Left lung (tissue), 10 donors: ENCODE measurements around the gene SPRING1. TPM values are rescaled to one million over a fixed set of nuclear protein-coding genes. Genes with fewer than 3 reads are reported as not detected.

Experiments used
- ATAC-seq: fragments of 200-7000 bp; cut with Tn5 transposase; one replicate; pipeline ENCODE4 v1.9.1; 2020; ENCODE audit warnings: moderate library complexity
- DNase-seq, 4 donors: peaks; one replicate each; pipeline ENCODE4 v3.0.0-alpha.2; 2013 to 2020
- H3K27ac ChIP-seq, 2 donors: fragments of 200-600 bp; sonication (generic) in 1 of 2; one replicate each; pipeline versions ENCODE4 v1.5.0 to v1.8.0; 2020 to 2021
- H3K27me3 ChIP-seq, 2 donors: fragments of 200-600 bp; sonication (generic) in 1 of 2; one replicate each; pipeline versions ENCODE4 v1.5.0 to v1.8.0; 2020 to 2021
- H3K36me3 ChIP-seq, 2 donors: fragments of 200-600 bp; sonication (generic) in 1 of 2; one replicate each; pipeline versions ENCODE4 v1.5.0 to v1.8.0; 2020 to 2021
- H3K4me1 ChIP-seq, 2 donors: fragments of 200-600 bp; one replicate each; pipeline ENCODE4 v1.8.0; 2021
- H3K4me3 ChIP-seq, 2 donors: fragments of 200-600 bp; sonication (generic) in 1 of 2; one replicate each; pipeline versions ENCODE4 v1.5.0 to v1.8.0; 2020 to 2021; ENCODE audit warnings: mild to moderate bottlenecking in 1 of 2
- H3K9me3 ChIP-seq, 2 donors: fragments of 200-600 bp; sonication (generic) in 1 of 2; one replicate each; pipeline versions ENCODE4 v1.5.0 to v1.8.0; 2020 to 2021
- intact Hi-C, 2 donors: fragments of 100-400 bp; cut with DNase I; formaldehyde crosslinking; loops; one replicate each; pipeline versions ENCODE4 v1.11.2 to v1.14.2; 2022
- polyA plus RNA-seq, 6 donors: library from polyadenylated mRNA; unstranded; fragments of 120-200 nt; gene quantifications; one replicate each; pipeline ENCODE4 v1.2.1, GENCODE V29; 2013; ENCODE audit not compliant: insufficient read length in 6 of 6
- total RNA-seq, 2 donors: library from RNA; stranded (reverse); fragmentation: NEBNext Ultra II Directional; extraction: Animal tissue kit (Norgen Biotek cat#: 25700); gene quantifications; one replicate each; pipeline ENCODE4 v1.2.1, GENCODE V29; 2021
- TF ChIP-seq, protein P1 (sequence below), 2 donors: fragments of 200-600 bp; sonication (generic) in 1 of 2; IDR thresholded peaks; one replicate each; pipeline versions ENCODE4 v1.5.0 to v1.8.0; 2021; ENCODE audit warnings: antibody characterized with exemption in 2 of 2
- donor health status: DM: no; HTN: yes; CAD: no.
- donor health status: DM: no; HTN: no; CAD: no.

Gene SPRING1
- total and polyA plus RNA-seq, 8 donors, result 20.7 to 90.5 (median 31.1) TPM

DNA sequence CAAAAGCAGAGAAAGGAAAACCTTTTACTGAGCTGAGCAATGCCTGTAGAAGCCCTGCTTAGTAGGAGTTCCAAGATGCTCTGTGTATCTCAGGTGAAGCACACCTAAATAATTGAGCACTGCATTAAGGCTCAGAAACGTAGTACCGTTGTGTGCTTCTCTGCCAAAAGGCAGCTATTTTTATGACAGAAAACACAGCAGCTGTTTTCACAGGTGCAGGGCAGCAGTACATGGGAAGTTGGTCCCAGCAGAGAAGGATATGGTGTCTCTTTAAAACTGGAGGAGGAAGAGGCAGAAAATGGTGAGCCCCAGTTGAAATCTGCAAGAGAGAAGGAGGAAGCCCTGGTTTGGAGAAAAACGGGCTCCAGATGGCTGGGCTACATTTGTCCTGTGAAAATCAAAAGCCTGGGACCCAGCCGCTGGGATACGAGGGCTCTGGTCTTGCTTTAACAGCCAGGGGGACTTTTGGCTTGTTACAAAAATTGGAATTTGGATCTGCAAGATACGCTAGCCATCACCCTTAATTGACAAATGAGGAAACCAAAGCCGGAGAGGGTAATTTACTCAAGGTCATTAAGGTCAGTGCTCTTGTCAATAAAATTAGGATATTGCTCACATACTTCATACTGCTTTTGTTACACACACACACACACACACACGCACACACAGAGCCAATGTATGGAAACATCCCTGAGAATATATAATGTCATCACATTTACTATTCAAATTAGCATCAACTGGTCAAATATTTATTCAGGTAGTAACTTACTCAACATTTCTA lies 27.3 kb downstream of the SPRING1 start:
- H3K9me3 ChIP-seq, result no peaks in the 10 kb centered on the region
- H3K4me1 ChIP-seq, result peaks cover 8 to 11% of the 10 kb centered on the region in 2 donors
- H3K27me3 ChIP-seq, result peaks cover 0 to 19% of the 10 kb centered on the region in 2 donors
- H3K36me3 ChIP-seq, result peaks cover 0 to 27% of the 10 kb centered on the region in 2 donors
- DNase-seq (no peak), ATAC-seq (no peak)
- intact Hi-C loops, result no loop called here
- H3K27ac ChIP-seq, result no peak overlapping the region
- TF ChIP-seq, protein P1, sequence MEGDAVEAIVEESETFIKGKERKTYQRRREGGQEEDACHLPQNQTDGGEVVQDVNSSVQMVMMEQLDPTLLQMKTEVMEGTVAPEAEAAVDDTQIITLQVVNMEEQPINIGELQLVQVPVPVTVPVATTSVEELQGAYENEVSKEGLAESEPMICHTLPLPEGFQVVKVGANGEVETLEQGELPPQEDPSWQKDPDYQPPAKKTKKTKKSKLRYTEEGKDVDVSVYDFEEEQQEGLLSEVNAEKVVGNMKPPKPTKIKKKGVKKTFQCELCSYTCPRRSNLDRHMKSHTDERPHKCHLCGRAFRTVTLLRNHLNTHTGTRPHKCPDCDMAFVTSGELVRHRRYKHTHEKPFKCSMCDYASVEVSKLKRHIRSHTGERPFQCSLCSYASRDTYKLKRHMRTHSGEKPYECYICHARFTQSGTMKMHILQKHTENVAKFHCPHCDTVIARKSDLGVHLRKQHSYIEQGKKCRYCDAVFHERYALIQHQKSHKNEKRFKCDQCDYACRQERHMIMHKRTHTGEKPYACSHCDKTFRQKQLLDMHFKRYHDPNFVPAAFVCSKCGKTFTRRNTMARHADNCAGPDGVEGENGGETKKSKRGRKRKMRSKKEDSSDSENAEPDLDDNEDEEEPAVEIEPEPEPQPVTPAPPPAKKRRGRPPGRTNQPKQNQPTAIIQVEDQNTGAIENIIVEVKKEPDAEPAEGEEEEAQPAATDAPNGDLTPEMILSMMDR (IDR thresholded peaks at IDR 0.05), result no peak
- H3K4me3 ChIP-seq, result no peak overlapping the region

DNA sequence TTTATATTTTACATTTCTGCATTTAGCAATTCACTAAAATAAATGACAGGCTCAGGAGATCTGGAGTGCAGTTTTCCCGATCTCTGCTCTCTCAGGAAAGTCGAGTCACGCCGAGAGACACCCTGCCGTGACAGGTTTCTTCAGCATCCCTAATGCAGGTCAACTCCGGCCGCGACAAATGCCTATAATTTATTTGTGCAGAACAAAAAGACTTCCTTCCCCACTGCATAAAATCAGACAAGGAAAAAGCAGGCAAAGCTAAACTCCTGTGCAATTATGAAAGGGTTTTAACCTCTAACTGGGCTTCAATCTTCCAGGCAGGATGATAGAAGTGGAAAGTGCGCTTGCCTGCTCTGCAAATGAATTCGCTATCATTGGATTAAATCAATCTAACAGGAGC lies 28.1 kb downstream of the SPRING1 start:
- ATAC-seq, result no peak
- DNase-seq, result no peak
- TF ChIP-seq, protein P1 (IDR thresholded peaks at IDR 0.05), result no peak
- intact Hi-C loops, result loop anchor here in 1 of 2 donors (10.0 kb wide), 1 partner anchor 445 kb away; no protein-coding TSS in a partner anchor
- peaks cover 8 to 11% of the 10 kb centered on the region in 2 donors for H3K4me1 ChIP-seq
- H3K9me3 ChIP-seq, result no peaks in the 10 kb centered on the region
- no peak overlapping the region for H3K27ac ChIP-seq
- H3K4me3 ChIP-seq, result no peak overlapping the region
- peaks cover 0 to 19% of the 10 kb centered on the region in 2 donors for H3K27me3 ChIP-seq
- peaks cover 0 to 19% of the 10 kb centered on the region in 2 donors for H3K36me3 ChIP-seq

DNA sequence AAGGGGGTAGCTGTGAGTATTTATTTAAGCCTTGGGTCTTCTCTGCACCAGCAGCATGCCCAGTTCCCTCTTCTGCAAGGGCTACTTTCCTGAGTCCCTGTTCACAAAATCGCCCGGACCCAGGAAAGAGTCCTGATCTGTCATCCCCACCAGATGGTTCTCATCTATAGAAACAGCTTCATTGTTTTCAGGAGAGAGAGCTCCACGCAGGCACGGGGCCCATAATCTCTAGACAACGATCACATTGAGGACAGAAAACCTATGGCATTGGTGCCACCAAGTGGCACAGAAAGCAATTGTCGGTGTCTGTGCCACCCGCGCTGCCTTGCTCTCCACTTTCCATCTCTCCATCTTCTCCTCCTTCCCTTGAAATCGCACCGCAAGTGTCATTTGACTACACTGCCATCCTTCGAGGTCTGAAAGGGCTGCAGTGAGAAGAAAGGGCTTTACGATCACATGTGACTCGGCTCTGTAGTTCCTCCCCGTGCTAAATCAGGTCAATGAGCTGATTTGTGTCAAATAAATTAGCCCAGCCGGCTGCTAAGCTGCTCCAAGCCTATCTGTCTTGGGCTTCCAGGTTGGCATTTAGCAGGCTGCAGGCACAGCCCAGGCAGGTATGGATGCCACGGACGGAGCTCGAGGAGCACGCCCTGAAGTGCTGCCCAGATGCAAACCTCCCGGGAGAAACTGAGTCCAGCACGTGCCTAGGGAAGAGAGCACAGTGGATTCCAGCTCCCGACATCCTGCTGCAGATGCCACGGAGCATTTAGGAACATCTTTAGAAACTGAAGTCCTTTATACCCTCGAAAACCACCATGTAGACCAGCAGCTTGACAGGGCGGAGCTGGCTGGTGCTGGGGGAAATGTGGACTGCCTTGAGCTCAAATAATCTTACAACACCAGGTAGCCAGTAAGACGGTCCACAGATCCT lies 28.8 kb downstream of the SPRING1 start:
- Histone ChIP-seq H3K27ac (no peak overlapping the region), H3K27me3 (peaks cover 0 to 19% of the 10 kb centered on the region in 2 donors), H3K36me3 (peaks cover 0 to 13% of the 10 kb centered on the region in 2 donors), H3K9me3 (no peaks in the 10 kb centered on the region), H3K4me3 (no peak overlapping the region), H3K4me1 (peaks cover 8 to 11% of the 10 kb centered on the region in 2 donors)
- peak; percentile 94 for ATAC-seq
- peak in 2 of 4 donors; percentile 64 to 76 for DNase-seq
- TF ChIP-seq, protein P1 (IDR thresholded peaks at IDR 0.05), result peak; percentile 29 to 69
- intact Hi-C loops, result loop anchor here in 1 of 2 donors (10.0 kb wide), 1 partner anchor 446 kb away; no protein-coding TSS in a partner anchor

DNA sequence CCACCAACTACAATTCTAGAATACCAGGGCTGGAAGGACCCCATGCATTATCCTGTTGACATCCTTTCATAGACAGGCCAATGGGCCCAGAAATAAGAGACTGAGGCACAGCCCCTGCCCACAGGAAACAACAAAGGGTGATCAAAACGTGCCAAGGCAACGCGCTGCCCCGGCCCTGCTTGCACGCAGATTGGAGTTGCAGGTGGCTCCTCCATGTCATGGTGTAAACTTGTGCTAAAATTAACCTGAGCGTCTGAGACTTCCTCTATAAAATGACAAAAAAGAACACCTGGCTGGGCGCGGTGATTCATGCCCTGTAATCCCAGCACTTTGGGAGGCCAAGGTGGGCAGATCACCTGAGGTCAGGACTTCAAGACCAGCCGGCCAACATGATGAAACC lies 30.1 kb downstream of the SPRING1 start:
- no peak for DNase-seq
- peaks cover 0 to 9% of the 10 kb centered on the region in 2 donors for H3K36me3 ChIP-seq
- H3K27ac ChIP-seq, result no peak overlapping the region
- TF ChIP-seq, protein P1 (IDR thresholded peaks at IDR 0.05), result no peak
- H3K27me3 ChIP-seq, result peaks cover 0 to 19% of the 10 kb centered on the region in 2 donors
- no peak overlapping the region for H3K4me3 ChIP-seq
- H3K4me1 ChIP-seq, result peaks cover 8 to 17% of the 10 kb centered on the region in 2 donors
- intact Hi-C loops, result loop anchor here in 1 of 2 donors (10.0 kb wide), 1 partner anchor 447 kb away; no protein-coding TSS in a partner anchor
- ATAC-seq, result no peak
- no peaks in the 10 kb centered on the region for H3K9me3 ChIP-seq
